ES-I3 (cell line): ENCODE results near the gene HDAC7.

Source experiments
- H3K36me3 ChIP-seq: 2 replicates; pipeline ENCODE4 v1.6.1; 2013; ENCODE audit warnings: mild to moderate bottlenecking, low read length, control low read depth, moderate library complexity; ENCODE audit not compliant: insufficient read depth
- H3K4me1 ChIP-seq: 2 replicates; pipeline ENCODE4 v1.6.1; 2013; ENCODE audit warnings: mild to moderate bottlenecking, control low read depth, low read length; ENCODE audit not compliant: insufficient read depth
- H3K9ac ChIP-seq: 2 replicates; pipeline ENCODE4 v1.6.1; 2013; ENCODE audit warnings: low read depth, mild to moderate bottlenecking, low read length, moderate library complexity
- H3K9me3 ChIP-seq: 2 replicates; pipeline ENCODE4 v1.6.1; 2013; ENCODE audit warnings: mild to moderate bottlenecking, low read length, moderate library complexity; ENCODE audit not compliant: control insufficient read depth, insufficient read depth

The HDAC7 gene

GRCh38 chr12:47791351-47791746 is 28.4 kb downstream of the HDAC7 start:
- Histone ChIP-seq H3K9me3 (no peaks in the 10 kb centered on the region), H3K36me3 (peaks cover 20% of the 10 kb centered on the region), H3K9ac (no peak overlapping the region), H3K4me1 (no peaks in the 10 kb centered on the region)

GRCh38 chr12:47790676-47791350 is 28.9 kb downstream of the HDAC7 start:
- peaks cover 20% of the 10 kb centered on the region for H3K36me3 ChIP-seq
- no peaks in the 10 kb centered on the region for H3K9me3 ChIP-seq
- H3K9ac ChIP-seq: no peak overlapping the region
- no peaks in the 10 kb centered on the region for H3K4me1 ChIP-seq

DNA sequence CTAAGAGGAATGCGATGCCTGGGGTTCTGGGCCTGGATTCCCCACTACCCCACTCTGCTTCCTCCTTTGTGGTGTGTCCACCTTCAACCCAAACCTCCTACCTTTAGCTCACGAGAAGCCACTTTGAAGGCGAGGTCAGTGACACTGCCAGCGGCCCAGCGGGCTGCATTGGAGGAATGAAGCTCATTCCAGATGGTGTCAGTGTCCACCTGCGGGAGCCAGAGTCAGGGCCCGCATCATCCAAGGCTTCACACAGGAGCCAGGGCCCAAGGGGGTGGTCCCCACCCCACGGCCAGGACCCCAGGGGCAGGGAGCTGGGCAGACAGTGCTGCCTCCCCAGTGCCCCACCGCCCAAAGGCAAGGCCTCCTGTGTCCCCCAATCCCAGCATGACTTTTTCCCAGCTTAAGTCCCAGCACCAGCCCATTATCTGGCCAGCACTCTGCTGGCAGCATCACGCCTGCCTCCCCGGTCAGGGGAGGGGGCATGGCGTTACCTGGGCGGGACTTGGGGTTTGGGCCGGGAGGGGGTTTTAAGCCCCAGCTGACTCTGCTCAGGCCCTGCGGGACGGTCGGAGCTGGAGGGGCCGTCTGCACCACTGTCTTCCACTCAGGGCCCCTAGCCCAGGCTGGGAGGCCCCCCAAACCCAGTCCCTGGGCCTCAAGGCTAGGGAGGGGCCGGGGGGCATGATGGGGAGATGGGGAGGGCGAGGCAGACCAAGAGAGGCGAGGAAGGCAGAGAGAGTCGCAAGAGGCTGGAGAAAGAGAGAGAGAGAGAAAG is 29.8 kb downstream of the HDAC7 start:
- H3K9ac ChIP-seq: no peak overlapping the region
- peaks cover 20% of the 10 kb centered on the region for H3K36me3 ChIP-seq
- H3K9me3 ChIP-seq: no peaks in the 10 kb centered on the region
- H3K4me1 ChIP-seq: no peaks in the 10 kb centered on the region

GRCh38 chr12:47789141-47789540 is 30.6 kb downstream of the HDAC7 start:
- Histone ChIP-seq H3K9ac (no peak overlapping the region), H3K4me1 (no peaks in the 10 kb centered on the region), H3K9me3 (no peaks in the 10 kb centered on the region), H3K36me3 (peaks cover 15% of the 10 kb centered on the region)

- Histone ChIP-seq H3K4me1 (no peaks in the 10 kb centered on the region), H3K9ac (no peak overlapping the region), H3K9me3 (no peaks in the 10 kb centered on the region), H3K36me3 (peaks cover 12% of the 10 kb centered on the region)
Measured at GRCh38 chr12:47787596-47788319, 31.9 kb downstream of the HDAC7 start.

GRCh38 chr12:47786662-47787280 is 32.9 kb downstream of the HDAC7 start:
- no peak overlapping the region for H3K9ac ChIP-seq
- H3K4me1 ChIP-seq: no peaks in the 10 kb centered on the region
- H3K9me3 ChIP-seq: no peaks in the 10 kb centered on the region
- H3K36me3 ChIP-seq: peaks cover 7% of the 10 kb centered on the region

GRCh38 chr12:47785887-47786661 is 33.6 kb downstream of the HDAC7 start:
- Histone ChIP-seq H3K36me3 (peaks cover 7% of the 10 kb centered on the region), H3K4me1 (no peaks in the 10 kb centered on the region), H3K9me3 (no peaks in the 10 kb centered on the region), H3K9ac (no peak overlapping the region)

DNA sequence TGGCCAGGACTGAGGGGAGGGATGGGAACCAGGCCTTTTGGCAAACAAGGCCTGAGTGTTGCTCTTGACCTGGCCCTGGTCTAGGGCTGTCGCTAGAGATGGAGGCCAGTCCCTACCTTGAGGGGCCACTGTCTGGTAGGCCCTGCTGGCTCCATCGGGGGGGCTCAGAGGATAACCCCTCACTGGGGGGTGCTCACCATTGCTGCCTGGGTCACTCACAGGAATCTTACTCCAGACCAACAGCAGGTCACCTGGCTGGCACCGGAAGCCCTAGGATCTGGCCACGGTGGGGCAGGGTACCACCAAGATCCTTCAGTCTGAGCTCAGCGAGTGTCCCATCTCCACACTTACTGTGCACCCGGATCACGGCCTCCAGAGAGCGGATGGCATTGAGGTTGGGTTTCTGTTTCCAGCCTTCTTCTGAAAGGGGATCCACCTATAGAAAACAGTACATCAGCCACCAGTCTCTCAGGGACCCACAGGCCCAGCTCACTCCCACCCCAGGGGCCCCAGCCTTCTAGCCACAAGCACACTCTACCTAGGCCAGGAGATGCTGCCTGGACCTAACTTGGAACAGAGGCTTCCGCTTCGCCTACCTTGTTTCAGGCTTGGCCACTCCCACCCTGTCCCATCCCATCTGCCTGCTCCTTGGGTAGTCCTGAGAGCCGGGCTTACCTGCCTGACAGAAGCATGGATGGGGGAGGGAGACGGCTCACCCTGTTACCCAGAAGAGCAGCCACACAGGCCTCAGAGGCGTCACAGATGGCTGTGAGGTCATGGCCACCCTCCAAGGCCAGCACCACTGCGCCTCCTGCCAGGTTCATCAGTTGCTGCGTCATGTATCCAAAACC is 34.4 kb downstream of the HDAC7 start:
- Histone ChIP-seq H3K4me1 (no peaks in the 10 kb centered on the region), H3K9ac (no peak overlapping the region), H3K36me3 (peaks cover 7% of the 10 kb centered on the region), H3K9me3 (no peaks in the 10 kb centered on the region)

DNA sequence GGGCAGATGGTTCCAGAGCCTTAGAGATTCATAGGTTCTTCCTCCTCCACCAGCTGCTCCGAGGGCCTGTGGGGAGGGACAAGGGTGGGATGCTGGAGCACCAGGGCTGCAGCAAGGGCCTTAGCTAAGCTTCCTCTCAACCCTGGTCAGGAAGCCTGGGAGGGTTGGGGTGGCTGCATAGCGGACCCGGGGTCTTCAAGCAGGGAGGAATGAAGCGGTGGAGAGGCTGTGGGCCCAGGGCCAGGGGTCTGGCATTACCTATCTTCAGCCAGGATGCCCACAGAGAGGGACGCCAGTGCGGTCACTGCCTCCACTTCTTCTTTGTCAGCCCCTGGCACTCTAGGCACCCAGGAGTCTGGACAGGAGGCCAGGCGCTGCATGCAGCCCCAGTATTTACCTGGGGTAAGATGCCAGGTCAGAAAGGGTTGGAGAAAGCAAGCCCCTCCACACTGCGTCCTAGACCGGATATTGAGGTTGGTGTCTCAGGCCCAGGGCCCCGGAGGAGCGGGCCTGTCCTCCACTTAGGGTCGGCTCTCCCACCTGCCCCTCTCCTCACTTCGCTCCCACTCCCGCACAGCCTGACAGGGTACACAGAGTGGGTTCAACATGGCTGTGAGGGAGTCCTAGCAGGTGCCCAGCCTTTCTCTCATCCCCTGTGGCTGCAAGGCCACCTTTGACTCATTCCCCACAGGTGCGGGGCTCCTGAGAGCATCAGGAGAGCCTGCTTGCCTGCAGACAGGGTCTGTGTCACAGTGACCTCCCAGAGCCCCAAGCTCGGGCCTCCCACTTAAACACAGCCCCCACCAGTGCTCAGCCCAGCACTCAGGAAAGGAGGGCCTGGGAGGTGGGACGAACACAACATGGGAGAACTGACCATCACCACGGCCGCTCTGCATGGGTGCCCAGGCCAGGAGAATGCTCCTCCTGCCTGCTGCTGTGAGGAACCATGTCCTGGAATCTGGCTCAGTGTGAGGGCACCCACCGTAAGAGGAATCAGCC is 35.6 kb downstream of the HDAC7 start:
- H3K36me3 ChIP-seq: peaks cover 7% of the 10 kb centered on the region
- H3K4me1 ChIP-seq: peaks cover under 1% of the 10 kb centered on the region; the same call in 1 of the 2 replicates
- no peaks in the 10 kb centered on the region for H3K9me3 ChIP-seq
- H3K9ac ChIP-seq: no peak overlapping the region

DNA sequence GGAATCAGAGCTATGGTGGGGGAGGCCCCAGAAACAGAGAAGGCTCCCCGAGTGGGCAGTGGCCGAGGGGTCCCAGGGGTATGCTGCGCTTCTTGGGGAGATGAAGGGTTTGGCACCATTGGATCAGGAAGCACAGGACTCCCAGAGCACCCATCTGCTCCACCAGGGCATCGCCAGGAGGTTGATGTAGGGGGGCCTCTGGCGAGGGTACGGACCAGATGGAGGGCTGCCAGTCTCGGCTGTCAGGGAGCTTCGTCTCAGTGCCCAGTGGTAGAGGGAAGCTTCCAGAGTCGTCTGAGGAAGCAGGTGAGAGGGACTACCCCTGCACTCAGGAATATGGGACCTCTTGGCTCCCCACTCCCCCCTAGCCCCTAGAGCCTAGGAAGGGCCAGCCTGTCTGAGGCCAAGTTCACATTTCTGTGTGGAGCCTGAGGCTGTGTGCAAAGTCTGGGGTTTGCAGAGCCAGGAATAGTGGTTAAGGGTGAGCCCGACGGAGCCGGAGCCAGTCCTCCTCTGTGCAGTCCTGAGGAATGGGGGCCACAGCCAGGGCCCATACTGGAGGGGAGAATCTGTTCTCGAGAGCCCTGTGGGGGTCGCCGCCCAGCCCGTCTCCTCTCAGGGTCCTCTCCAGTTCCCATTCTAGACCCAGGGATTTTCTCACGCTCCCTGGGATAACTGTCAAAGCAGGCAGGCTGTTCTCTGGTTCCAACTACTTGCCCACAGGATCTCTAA is 36.5 kb downstream of the HDAC7 start:
- Histone ChIP-seq H3K9ac (no peak overlapping the region), H3K36me3 (peaks cover 7% of the 10 kb centered on the region), H3K4me1 (peaks cover 9% of the 10 kb centered on the region; the same call in 1 of the 2 replicates), H3K9me3 (no peaks in the 10 kb centered on the region)

DNA sequence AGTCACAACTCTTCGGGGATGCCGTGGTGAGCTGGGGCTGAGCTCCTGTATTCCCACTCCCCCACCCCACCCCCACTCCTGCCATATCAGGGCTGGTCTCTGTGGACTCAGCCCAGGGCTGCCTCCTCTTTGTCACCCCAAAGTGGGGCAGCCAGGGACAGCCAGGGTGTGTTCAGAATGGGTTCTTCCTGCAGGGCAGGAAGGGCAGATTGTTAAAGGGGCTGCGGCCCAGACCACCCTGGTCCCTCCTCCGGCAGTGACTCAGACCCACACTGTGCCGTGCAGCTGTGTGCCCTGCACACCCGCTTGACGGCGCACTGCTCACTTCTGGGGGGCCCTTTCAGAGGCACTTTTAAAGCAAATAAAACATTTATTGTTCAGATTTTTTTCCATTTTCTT is 37.3 kb downstream of the HDAC7 start:
- Histone ChIP-seq H3K4me1 (peaks cover 13% of the 10 kb centered on the region; the same call in 1 of the 2 replicates), H3K36me3 (peaks cover 7% of the 10 kb centered on the region), H3K9ac (no peak overlapping the region), H3K9me3 (no peaks in the 10 kb centered on the region)
